ENCODE measurements around the gene AOPEP.

GRCh38 chr9:94903961-94904421 is 177.5 kb downstream of the AOPEP start:
- no peak for TF ChIP-seq EP300 (IDR thresholded peaks at IDR 0.05)
- TF ChIP-seq POLR2AphosphoS5 (IDR thresholded peaks at IDR 0.05), result no peak

Data from esophagus muscularis mucosa (tissue), 3 donors.